ENCODE measurements around the gene AQP12B.

DNA sequence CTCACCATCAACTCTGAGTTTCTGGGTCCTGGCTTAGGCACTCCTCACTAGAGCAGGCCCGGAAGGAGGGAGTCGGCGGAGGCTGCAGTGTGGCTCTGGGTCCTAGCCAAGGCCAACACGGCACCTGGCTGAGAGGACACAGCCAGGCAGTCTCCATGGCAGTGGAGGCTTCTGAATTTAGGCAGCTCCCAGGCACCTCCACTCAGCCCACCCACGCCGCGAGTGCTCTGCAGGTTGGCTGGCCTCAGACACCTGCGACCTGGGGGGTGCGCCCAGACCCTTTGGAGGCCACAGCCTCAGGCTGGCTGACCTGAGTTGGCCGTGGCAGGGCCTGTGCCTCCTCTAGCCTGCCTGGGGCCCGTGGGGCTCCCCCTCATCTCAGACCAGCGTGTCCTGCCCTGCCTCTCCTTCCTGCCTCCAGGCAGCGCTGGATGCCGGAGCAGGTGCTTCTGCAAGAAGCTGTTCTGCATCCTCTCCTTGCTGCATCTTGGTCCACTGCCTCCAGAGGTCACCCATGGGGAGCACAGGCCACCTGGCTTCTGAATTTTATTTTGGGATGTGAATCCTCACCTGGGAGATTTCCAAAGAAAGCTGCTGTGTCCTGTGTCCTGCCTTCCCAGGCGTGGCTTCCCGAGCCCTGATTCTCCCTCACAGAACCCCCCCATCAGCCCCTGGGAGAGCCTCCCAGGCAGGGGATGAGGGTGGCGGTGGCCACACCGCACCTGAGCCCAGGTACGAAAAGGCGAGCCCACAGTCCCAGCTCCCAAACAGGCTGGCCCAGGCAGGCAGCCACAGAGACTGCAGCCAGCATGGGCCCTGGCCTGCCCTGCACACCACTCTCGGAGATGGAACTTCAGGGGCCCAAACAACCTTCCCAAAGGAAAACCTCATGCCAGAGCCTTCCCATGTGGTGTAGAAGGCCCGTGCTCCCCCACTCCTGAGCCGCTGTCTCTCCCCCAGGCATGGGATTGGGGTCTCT is 32.4 kb upstream of the AQP12B start:
- TF ChIP-seq, protein P1, sequence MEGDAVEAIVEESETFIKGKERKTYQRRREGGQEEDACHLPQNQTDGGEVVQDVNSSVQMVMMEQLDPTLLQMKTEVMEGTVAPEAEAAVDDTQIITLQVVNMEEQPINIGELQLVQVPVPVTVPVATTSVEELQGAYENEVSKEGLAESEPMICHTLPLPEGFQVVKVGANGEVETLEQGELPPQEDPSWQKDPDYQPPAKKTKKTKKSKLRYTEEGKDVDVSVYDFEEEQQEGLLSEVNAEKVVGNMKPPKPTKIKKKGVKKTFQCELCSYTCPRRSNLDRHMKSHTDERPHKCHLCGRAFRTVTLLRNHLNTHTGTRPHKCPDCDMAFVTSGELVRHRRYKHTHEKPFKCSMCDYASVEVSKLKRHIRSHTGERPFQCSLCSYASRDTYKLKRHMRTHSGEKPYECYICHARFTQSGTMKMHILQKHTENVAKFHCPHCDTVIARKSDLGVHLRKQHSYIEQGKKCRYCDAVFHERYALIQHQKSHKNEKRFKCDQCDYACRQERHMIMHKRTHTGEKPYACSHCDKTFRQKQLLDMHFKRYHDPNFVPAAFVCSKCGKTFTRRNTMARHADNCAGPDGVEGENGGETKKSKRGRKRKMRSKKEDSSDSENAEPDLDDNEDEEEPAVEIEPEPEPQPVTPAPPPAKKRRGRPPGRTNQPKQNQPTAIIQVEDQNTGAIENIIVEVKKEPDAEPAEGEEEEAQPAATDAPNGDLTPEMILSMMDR (IDR thresholded peaks at IDR 0.05; ENCODE audit: borderline replicate concordance, extremely low read depth, low read length, poor library complexity, severe bottlenecking), result no peak
- TF ChIP-seq EZH2 (IDR thresholded peaks at IDR 0.05; ENCODE audit: borderline replicate concordance, low read depth, low read length, severe bottlenecking), result no peak
